Measurements from ENCODE around the gene DPF3.

DPF3 gene

GRCh38 chr14:72893636-72894322 is at the start of gene DPF3:
DPF3 (minus strand) TSS chr14:72894101; CDS start chr14:72894088, 13 bp downstream.
- peak; percentile 97 for DNase-seq

DNA sequence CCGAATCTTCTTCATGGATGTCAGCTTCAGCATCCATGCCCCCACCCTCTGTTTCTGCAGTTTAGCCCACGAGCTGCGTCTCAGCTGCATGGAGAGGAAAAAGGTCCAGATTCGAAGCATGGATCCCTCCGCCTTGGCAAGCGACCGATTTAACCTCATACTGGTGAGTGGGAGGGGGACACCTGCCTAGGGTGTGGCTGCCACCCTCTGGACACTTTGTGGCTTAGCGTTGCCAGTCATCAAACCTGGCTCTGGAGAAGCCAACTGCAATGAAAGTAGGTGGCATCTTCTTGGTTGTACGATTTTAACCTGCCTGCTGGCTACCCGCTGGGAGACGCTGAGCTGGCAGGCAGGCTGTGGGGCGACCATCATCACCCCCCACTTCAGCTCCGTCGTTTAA is 49.0 kb upstream of the DPF3 start:
- DNase-seq, result no peak

DNA sequence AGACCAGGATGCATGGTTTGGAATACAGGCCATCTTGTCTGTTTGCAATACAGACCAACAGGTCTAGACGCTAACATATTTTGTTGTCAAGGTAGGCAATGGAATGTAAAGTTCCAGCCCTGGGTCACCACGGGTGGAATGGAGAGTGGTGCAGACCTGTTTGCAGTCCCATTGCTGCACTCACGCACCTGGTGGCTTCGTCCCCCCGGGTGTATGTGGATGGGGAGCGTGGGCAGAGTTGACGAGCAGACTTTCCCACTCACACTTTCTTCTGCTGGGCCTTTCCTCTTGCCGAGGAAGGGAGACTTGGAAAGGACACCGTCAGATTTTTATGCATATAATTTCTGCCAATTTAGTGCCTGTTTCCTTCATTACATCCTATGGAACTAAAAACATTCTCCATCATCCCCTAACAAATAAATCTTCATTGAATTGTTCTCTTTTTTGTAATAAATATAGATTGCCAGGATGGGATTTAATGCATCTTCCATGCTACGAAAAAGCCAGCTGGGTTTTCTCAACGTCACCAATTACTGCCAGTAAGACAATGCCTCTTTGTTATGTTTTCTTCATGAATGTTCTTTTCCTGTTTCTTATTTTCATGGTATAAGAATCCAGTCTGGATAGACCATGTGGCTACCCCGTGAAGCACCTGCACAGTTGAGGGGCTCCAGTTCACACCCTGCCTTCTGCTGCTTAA is 47.5 kb upstream of the DPF3 start:
- no peak for DNase-seq

DNA sequence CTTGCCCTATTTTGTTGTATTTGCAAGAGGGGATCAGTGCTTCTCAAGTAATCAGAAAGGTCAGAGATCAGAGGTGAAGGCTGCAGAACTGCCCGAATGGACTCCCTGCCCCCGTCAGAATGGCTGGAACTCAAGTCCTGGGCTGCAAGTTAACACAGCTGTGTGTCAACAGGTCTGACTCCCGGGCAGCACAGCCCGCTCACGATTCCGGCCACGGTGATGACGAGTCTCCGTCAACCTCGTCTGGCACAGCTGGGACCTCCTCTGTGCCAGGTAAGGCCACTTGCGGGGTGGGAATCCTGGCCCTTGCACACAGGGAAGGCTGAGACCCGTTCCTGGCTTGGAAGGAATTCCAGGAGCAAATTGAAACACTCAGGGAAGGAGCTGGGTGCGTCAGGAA is 45.7 kb upstream of the DPF3 start:
- no peak for DNase-seq

GRCh38 chr14:72932893-72933292 is 39.0 kb upstream of the DPF3 start:
- DNase-seq, result peak; percentile 66

DNA sequence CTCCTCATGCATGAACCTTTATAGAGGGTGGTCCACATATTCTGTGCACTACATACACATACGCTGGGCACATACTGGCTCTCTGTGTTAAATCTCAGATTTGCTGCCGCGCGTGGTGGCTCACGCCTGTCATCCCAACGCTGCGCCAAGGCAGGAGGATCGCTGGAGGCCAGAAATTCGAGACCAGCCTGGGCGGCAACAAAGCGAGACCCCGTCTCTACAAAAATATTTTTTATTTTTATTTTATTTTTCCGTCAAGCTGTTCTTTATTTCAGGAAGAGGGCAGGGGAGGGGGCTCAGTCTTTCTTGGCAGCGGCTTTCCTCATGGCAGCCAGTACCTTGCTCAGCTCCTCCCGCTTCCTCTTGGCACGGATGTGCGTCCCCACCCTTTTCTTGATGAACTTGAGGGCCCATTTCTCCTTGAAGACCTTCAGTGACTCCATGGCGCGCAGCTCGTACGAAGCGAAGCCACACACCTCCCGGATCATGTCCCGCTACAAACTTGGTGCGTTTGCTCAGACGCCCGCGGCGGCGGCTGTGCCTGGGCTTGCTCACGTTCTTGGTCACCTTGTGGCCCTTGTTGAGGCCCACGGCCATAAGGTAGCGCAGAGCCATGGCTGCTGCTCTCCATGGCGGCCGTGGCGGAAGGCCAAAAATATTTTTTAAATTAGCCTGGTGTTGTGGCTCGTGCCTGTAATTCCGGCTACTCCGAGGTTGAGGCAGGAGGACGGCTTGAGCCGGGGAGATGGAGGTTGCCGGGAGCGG is 35.6 kb upstream of the DPF3 start:
- DNase-seq, result no peak

- DNase-seq, result no peak
These were observed 35.0 kb upstream of the DPF3 start for GRCh38 chr14:72928872-72929271.

GRCh38 chr14:72926292-72927028 is 32.6 kb upstream of the DPF3 start, which contains the start of gene DCAF4:
DCAF4 (plus strand) TSS chr14:72926464; CDS start chr14:72937979, 11,515 bp downstream.
- DNase-seq, result peak; percentile 78

GRCh38 chr14:72925815-72926291 is 32.0 kb upstream of the DPF3 start:
- no peak for DNase-seq

DNA sequence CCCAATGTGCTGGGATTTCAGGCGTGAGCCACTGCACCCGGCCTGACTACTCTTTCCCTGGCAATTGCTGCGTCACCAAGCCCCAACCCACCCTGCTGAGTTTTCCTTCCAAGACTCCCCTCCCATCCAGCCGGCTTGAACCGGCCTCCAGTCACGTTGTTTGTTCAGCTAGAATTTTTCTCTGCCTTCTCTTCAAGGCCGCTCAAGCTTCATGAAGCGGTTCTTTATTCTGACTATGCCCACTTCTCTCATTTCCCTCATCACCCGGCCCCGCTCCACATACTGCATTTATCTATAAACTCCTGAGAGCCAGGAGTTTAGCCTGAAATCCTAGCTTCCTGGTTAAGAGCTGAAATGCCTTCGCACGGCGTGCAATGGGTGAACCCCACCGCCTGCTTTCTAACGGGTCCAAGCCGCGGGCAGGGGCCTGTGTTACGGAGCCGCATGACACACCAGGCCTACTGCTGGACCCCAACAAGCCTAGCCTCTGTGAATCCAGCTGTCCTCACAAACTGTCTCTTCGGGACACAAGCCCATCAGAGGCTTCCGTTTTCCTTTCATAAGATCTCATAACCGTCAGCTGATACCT is 31.4 kb upstream of the DPF3 start:
- DNase-seq, result no peak

- no peak for DNase-seq
These were observed 30.4 kb upstream of the DPF3 start for GRCh38 chr14:72924337-72924736.

DNA sequence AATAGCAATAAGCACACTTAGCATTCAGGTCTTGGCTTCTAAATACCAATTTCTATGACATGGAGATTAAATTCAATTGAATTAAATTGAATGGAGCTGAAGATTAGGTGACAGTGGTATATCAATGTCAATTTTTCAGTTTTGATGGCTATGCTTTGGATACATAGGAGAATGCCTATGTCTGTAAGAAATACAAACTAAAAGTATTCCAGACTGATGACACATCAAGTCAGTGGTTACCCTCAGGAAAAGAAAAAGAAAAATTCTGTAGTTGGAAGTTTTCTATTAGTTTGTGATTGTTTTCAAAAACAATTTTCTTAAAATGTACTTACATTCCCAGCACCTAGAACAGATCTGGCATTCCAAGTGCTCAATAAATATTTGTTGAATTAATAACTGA is 27.5 kb upstream of the DPF3 start:
- no peak for DNase-seq

GRCh38 chr14:72920008-72920407 is 26.1 kb upstream of the DPF3 start:
- no peak for DNase-seq

DNA sequence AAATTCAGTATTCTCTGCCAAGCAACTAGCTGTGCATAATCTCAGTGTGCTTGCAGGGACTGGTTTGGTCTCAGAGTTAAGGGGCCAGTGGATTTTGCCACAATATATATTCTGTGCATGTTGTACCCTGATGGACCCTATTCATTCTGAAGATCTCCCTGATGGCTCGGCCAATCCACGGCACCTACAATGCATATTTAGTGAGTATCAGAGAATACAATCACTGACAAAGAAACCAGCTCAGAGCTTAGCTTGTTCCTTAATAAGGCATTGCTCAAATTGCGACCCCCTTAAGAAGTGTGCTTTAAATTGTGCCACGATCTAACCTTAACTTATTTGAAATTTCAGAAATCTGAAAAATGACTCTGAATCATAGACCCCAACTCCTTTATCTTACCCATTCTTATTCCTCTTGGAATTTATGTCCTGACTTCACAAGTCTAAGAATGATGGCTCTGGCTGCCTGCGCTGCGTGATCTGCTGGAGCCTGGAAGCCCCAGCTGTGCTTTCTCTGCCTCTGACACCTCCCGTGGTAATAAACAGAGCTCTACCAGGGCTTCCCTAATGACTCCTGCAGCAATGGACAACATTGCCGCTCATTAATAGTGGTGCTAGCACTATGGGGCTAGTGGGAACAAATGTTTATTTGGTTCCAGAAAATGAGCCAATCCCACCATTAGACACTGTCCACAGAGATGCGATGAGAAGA is 23.3 kb upstream of the DPF3 start:
- no peak for DNase-seq

GRCh38 chr14:72916174-72916573 is 22.3 kb upstream of the DPF3 start:
- DNase-seq, result no peak

GRCh38 chr14:72913809-72914208 is 19.9 kb upstream of the DPF3 start:
- DNase-seq, result no peak

GRCh38 chr14:72909163-72909562 is 15.3 kb upstream of the DPF3 start:
- no peak for DNase-seq

DNA sequence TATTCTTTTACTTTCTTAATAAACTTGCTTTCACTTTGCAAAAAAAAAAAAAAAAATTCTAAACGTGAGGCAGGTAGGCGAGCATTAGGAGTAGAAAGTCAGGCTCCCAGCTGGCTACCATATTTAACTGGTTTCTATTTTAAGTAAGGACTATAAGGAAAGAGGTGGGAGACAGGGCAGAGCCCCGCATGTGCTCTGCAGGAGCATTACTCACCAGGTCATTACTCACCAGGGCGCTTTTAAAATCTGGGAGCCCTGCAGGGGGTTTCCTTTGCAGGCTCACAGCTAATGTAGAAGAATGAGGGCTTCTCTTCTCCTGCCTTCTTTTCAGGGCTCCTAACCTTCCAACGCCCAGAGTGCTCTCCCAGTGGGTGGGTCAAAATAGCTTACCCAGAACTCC is 14.0 kb upstream of the DPF3 start:
- no peak for DNase-seq

DNA sequence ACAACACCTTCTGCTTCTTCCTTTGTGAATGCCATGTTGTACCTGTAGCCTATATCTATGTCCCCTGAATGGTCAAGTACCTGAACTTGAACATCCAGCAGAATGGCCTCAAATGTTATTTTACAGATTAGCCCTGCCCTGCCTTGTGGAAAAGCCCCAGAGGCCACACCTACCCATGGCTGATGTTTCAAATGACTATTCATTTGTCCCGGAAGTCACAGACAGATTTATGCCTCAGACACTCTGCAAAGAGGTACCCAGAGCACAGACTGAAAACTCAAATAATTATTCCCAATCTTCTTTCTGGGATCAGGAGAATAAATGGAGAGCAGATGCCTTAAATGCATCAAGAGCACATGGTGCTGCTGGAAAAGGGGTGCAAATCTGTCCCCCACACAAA is 13.0 kb upstream of the DPF3 start:
- no peak for DNase-seq

DNA sequence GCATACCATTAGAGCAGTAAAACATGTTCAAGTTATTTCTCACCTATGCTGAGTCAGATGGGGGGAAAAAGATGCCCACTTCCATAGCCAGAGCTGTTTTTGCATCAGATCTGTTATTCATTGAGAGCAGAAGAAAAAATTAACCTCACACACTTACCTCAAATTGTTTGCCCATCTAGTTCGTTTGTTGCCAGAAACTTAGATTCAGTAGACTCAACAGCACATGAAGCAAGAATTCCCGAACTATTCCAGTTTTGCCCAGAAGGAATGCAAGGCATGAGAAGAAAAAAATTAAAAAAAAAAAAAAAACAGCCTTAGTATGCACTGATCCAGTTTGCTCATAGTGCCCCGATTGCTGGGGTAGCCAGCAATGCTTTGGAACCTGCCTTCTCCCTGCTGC is 12.4 kb upstream of the DPF3 start:
- no peak for DNase-seq

DNA sequence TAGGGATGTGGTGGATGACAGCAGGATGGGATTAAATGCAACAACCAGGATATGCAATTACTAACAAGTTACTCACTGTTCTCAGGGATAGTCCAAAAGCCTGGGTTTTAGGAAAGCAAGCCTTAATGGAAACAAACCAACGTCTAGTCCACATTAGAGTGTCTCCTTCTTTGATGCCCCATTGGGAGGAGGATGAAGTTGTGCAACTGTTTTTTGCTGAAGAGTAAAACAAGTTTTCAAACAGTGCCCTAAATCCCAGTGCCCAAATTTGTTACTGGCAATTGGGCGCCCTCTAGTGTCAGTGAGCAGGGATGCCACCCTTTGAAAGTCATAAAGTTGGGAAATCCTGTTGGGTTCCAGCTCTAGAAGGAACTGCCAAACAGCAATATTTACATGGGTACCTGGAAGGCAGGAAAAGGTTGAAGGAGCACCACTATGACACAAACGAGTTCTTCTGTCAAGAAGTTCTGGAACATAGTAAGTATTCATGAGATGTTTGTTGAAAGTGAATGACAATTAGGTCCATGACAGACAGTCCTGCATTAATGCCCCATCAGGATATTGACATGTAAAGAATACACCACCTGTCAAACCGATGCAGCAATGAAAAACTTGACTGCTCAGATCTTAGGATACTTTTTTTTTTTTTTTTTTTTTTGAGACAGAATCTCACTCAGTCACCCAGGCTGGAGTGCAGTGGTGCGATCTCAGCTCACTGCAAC is 11.1 kb upstream of the DPF3 start:
- peak; percentile 46 for DNase-seq

All from NCI-H524 treated with DMSO at 0.1 percent for 48 hours (cell line).